Ascending aorta (tissue), 2 donors: ENCODE data around the gene NINJ2. TPM values are rescaled to one million over a fixed set of nuclear protein-coding genes. Genes with fewer than 3 reads are reported as not detected.

Source experiments
- DNase-seq, 2 donors: peaks; one replicate each; pipeline ENCODE4 v3.0.0-alpha.2; 2019; ENCODE audit warnings: low spot score in 2 of 2
- H3K27ac ChIP-seq, 2 donors: fragments of 200-600 bp; sonication (generic); one replicate each; pipeline ENCODE4 v1.5.1; 2016 to 2017; ENCODE audit warnings: mild to moderate bottlenecking in 1 of 2
- H3K27me3 ChIP-seq: fragments of 200-600 bp; sonication (generic); one replicate; pipeline ENCODE4 v1.5.1; 2017
- H3K36me3 ChIP-seq, 2 donors: fragments of 200-600 bp; sonication (generic); one replicate each; pipeline ENCODE4 v1.5.1; 2016
- H3K4me1 ChIP-seq, 2 donors: fragments of 200-600 bp; sonication (generic); one replicate each; pipeline ENCODE4 v1.5.1; 2016 to 2017; ENCODE audit warnings: mild to moderate bottlenecking in 1 of 2
- H3K4me3 ChIP-seq, 2 donors: fragments of 200-600 bp; sonication (generic); one replicate each; pipeline ENCODE4 v1.5.1; 2016 to 2017; ENCODE audit warnings: mild to moderate bottlenecking in 1 of 2
- H3K9me3 ChIP-seq, 2 donors: fragments of 200-600 bp; sonication (generic); one replicate each; pipeline ENCODE4 v1.5.1; 2016
- CTCF ChIP-seq, 3 experiments: fragments of 200-600 bp in 2 of 3; fragments of 450-650 bp in 1 of 3; sonication (generic) in 2 of 3; IDR thresholded peaks; one replicate each; pipeline ENCODE4 v1.5.1; 2016 to 2019; ENCODE audit warnings: antibody characterized with exemption in 3 of 3, mild to moderate bottlenecking in 1 of 3, moderate library complexity in 1 of 3
- intact Hi-C: fragments of 100-400 bp; cut with DNase I; formaldehyde crosslinking; loops from one replicate; pipeline ENCODE4 v1.15.1; 2023
- total RNA-seq: library from RNA; depleted of rRNA; stranded (reverse); fragments of >200 nt; gene quantifications from one replicate; pipeline ENCODE4 v1.1.0, GENCODE V29; 2016

Gene NINJ2
- total RNA-seq, 1 donor from 2014 or later: 24.1 TPM

GRCh38 chr12:617304-617915, 45.8 kb downstream of the NINJ2 start:
- intact Hi-C loops: no loop called here
- H3K4me1 ChIP-seq: no peaks in the 10 kb centered on the region
- H3K4me3 ChIP-seq: no peak overlapping the region
- H3K27ac ChIP-seq: peak overlapping the region; percentile 5 to 40
- H3K27me3 ChIP-seq: no peaks in the 10 kb centered on the region
- H3K9me3 ChIP-seq: no peaks in the 10 kb centered on the region
- H3K36me3 ChIP-seq: no peaks in the 10 kb centered on the region
- no peak for TF ChIP-seq CTCF (IDR thresholded peaks at IDR 0.05)
- peak; percentile 39 to 77 for DNase-seq

- DNase-seq: no peak
- Histone ChIP-seq H3K4me1 (no peaks in the 10 kb centered on the region), H3K9me3 (no peaks in the 10 kb centered on the region), H3K27ac (peak overlapping the region in 1 of 2 donors; percentile 3), H3K36me3 (no peaks in the 10 kb centered on the region), H3K4me3 (no peak overlapping the region), H3K27me3 (no peaks in the 10 kb centered on the region)
- intact Hi-C loops: no loop called here
- TF ChIP-seq CTCF (IDR thresholded peaks at IDR 0.05): no peak
These were observed 47.6 kb downstream of the NINJ2 start for GRCh38 chr12:615620-616019.

GRCh38 chr12:614411-614970, 48.8 kb downstream of the NINJ2 start:
- H3K4me3 ChIP-seq: no peak overlapping the region
- TF ChIP-seq CTCF (IDR thresholded peaks at IDR 0.05): peak in 1 of 3 experiments; percentile 19
- no peaks in the 10 kb centered on the region for H3K9me3 ChIP-seq
- DNase-seq: no peak
- no peaks in the 10 kb centered on the region for H3K27me3 ChIP-seq
- H3K27ac ChIP-seq: no peak overlapping the region
- H3K4me1 ChIP-seq: peaks cover 2 to 8% of the 10 kb centered on the region in 2 donors
- H3K36me3 ChIP-seq: no peaks in the 10 kb centered on the region
- intact Hi-C loops: loop anchor here (5.0 kb wide), 1 partner anchor 37 kb away; no protein-coding TSS in a partner anchor

- intact Hi-C loops: loop anchor here (5.0 kb wide), 1 partner anchor 37 kb away; no protein-coding TSS in a partner anchor
- H3K9me3 ChIP-seq: no peaks in the 10 kb centered on the region
- TF ChIP-seq CTCF (IDR thresholded peaks at IDR 0.05): no peak
- peaks cover 2 to 8% of the 10 kb centered on the region in 2 donors for H3K4me1 ChIP-seq
- H3K27me3 ChIP-seq: no peaks in the 10 kb centered on the region
- H3K27ac ChIP-seq: no peak overlapping the region
- peak in 1 of 2 donors; percentile 35 for DNase-seq
- no peaks in the 10 kb centered on the region for H3K36me3 ChIP-seq
- H3K4me3 ChIP-seq: no peak overlapping the region
These were observed 49.2 kb downstream of the NINJ2 start for GRCh38 chr12:613996-614395.

GRCh38 chr12:612886-613285, 50.4 kb downstream of the NINJ2 start:
- H3K4me1 ChIP-seq: peaks cover 2 to 15% of the 10 kb centered on the region in 2 donors
- intact Hi-C loops: loop anchor here (5.0 kb wide), 1 partner anchor 36 kb away; no protein-coding TSS in a partner anchor
- TF ChIP-seq CTCF (IDR thresholded peaks at IDR 0.05): no peak
- no peaks in the 10 kb centered on the region for H3K9me3 ChIP-seq
- H3K27ac ChIP-seq: no peak overlapping the region
- no peaks in the 10 kb centered on the region for H3K27me3 ChIP-seq
- H3K4me3 ChIP-seq: no peak overlapping the region
- H3K36me3 ChIP-seq: no peaks in the 10 kb centered on the region
- peak in 1 of 2 donors; percentile 47 for DNase-seq
